ENCODE results near the gene SORCS1.

Gene SORCS1

GRCh38 chr10:106637873-106638272 lies 526.6 kb downstream of the SORCS1 start:
- DNase-seq = no peak

- DNase-seq = no peak
These were observed 527.6 kb downstream of the SORCS1 start for GRCh38 chr10:106636766-106637491.

GRCh38 chr10:106635947-106636346 lies 528.6 kb downstream of the SORCS1 start:
- no peak for DNase-seq

- no peak for DNase-seq
These were observed 533.3 kb downstream of the SORCS1 start for GRCh38 chr10:106631016-106631702.

- no peak for DNase-seq
These were observed 538.1 kb downstream of the SORCS1 start for GRCh38 chr10:106626371-106626770.

GRCh38 chr10:106625751-106626150 lies 538.8 kb downstream of the SORCS1 start:
- DNase-seq = no peak

GRCh38 chr10:106619346-106619745 lies 545.2 kb downstream of the SORCS1 start:
- no peak for DNase-seq

- DNase-seq = no peak
These were observed 545.9 kb downstream of the SORCS1 start for GRCh38 chr10:106618646-106619045.

- no peak for DNase-seq
These were observed 549.4 kb downstream of the SORCS1 start for GRCh38 chr10:106615081-106615480.

- DNase-seq = no peak
These were observed 550.2 kb downstream of the SORCS1 start for GRCh38 chr10:106614293-106614692.

GRCh38 chr10:106612381-106612780 lies 552.1 kb downstream of the SORCS1 start:
- DNase-seq = no peak

- no peak for DNase-seq
These were observed 554.8 kb downstream of the SORCS1 start for GRCh38 chr10:106609470-106610266.

GRCh38 chr10:106608066-106608465 lies 556.4 kb downstream of the SORCS1 start:
- DNase-seq = no peak

- no peak for DNase-seq
These were observed 569.2 kb downstream of the SORCS1 start for GRCh38 chr10:106595281-106595680.

GRCh38 chr10:106593876-106594275 lies 570.6 kb downstream of the SORCS1 start:
- no peak for DNase-seq

- DNase-seq = no peak
These were observed 572.1 kb downstream of the SORCS1 start for GRCh38 chr10:106592396-106592795.

- DNase-seq = no peak
These were observed 582.2 kb downstream of the SORCS1 start for GRCh38 chr10:106582291-106582690.

GRCh38 chr10:106577756-106578155 lies 586.8 kb downstream of the SORCS1 start:
- no peak for DNase-seq

- no peak for DNase-seq
These were observed 587.2 kb downstream of the SORCS1 start for GRCh38 chr10:106577266-106577665.

GRCh38 chr10:106576534-106576933 lies 588.0 kb downstream of the SORCS1 start:
- no peak for DNase-seq

- DNase-seq = no peak
These were observed 591.4 kb downstream of the SORCS1 start for GRCh38 chr10:106573106-106573505.

- no peak for DNase-seq
These were observed 593.1 kb downstream of the SORCS1 start for GRCh38 chr10:106571192-106571946.

GRCh38 chr10:106570268-106570667 lies 594.2 kb downstream of the SORCS1 start:
- DNase-seq = no peak

All from activated CD4-positive, alpha-beta T cell treated with anti-CD3 and anti-CD28 coated beads for 48 hours (primary cell).